Peyer's patch (tissue), 4 donors: ENCODE results near the gene LMBRD1.

Experiments used
- POLR2A ChIP-seq, 2 donors: fragments of 450-650 bp; IDR thresholded peaks; one replicate each; pipeline ENCODE4 v1.5.1; 2017; ENCODE audit warnings: antibody characterized with exemption in 2 of 2, mild to moderate bottlenecking in 2 of 2, moderate library complexity in 2 of 2
- TF ChIP-seq, protein P1 (sequence below), 6 experiments: fragments of 450-650 bp in 4 of 6; fragments of 200-600 bp in 2 of 6; sonication (generic) in 1 of 6; IDR thresholded peaks; one replicate each; pipeline ENCODE4 v1.5.1; 2017 to 2019; ENCODE audit warnings: antibody characterized with exemption in 6 of 6, mild to moderate bottlenecking in 3 of 6, moderate library complexity in 1 of 6

DNA sequence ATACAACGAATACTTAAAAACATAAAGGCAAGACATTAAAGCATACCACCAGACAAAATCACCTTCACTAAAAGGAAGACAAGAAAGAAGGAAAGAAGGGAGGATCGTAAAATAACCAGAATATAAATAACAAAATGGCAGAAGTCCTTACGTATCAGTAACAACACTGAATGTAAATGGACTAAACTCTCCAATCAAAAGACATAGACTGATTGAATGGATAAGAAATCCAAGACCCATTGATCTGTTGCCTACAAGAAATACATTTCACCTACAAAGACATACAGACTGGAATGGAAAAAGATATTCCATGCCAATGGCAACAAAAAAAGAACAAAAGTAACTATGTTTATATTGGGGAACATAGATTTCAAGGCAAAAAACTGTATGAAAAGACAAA is 74.1 kb downstream of the LMBRD1 start:
- no peak for TF ChIP-seq POLR2A (IDR thresholded peaks at IDR 0.05)
- TF ChIP-seq, protein P1, sequence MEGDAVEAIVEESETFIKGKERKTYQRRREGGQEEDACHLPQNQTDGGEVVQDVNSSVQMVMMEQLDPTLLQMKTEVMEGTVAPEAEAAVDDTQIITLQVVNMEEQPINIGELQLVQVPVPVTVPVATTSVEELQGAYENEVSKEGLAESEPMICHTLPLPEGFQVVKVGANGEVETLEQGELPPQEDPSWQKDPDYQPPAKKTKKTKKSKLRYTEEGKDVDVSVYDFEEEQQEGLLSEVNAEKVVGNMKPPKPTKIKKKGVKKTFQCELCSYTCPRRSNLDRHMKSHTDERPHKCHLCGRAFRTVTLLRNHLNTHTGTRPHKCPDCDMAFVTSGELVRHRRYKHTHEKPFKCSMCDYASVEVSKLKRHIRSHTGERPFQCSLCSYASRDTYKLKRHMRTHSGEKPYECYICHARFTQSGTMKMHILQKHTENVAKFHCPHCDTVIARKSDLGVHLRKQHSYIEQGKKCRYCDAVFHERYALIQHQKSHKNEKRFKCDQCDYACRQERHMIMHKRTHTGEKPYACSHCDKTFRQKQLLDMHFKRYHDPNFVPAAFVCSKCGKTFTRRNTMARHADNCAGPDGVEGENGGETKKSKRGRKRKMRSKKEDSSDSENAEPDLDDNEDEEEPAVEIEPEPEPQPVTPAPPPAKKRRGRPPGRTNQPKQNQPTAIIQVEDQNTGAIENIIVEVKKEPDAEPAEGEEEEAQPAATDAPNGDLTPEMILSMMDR (IDR thresholded peaks at IDR 0.05) = no peak
